OCI-LY7 (cell line): ENCODE data around the gene DNAL1. TPM values are rescaled to one million over a fixed set of nuclear protein-coding genes. Genes with fewer than 3 reads are reported as not detected.

Experiments
- BruUV-seq: library from RNA; stranded (reverse); fragments of 400-500 nt; replicated peaks from 2 replicates; lab custom pipeline; 2021; lab: Mats Ljungman, UMichigan
- CTCF ChIA-PET: fragments of 300-600 bp; sonication (Branson Sonifier 250); formaldehyde crosslinking; loops from one replicate; lab custom pipeline; 2022; ENCODE audit warnings: antibody characterized with exemption; ENCODE audit not compliant: unreplicated experiment; lab: Charles Lee
- POLR2A ChIA-PET: fragments of 300-600 bp; sonication (Branson Sonifier 250); formaldehyde crosslinking; loops from one replicate; lab custom pipeline; 2022; ENCODE audit warnings: antibody characterized with exemption; lab: Charles Lee
- DNase-seq: peaks from one replicate; pipeline ENCODE4 v3.0.0-alpha.2; 2015; ENCODE audit warnings: low spot score
- H2AFZ ChIP-seq: fragments of 200-600 bp; sonication (generic), shearing (Covaris generic); 2 replicates; pipeline ENCODE4 v1.6.1; 2014; ENCODE audit warnings: mild to moderate bottlenecking, antibody characterized with exemption, low read length, moderate library complexity
- H3K27ac ChIP-seq: fragments of 200-600 bp; sonication (generic); 2 replicates; pipeline ENCODE4 v1.5.1; 2014; ENCODE audit warnings: mixed run types, low read depth, mild to moderate bottlenecking, moderate library complexity, low read length, inconsistent platforms; ENCODE audit not compliant: poor library complexity, severe bottlenecking
- H3K36me3 ChIP-seq: fragments of 200-600 bp; sonication (generic); 2 replicates; pipeline ENCODE4 v1.6.1; 2014; ENCODE audit warnings: mild to moderate bottlenecking, antibody characterized with exemption, low read length, moderate library complexity, mixed read lengths; ENCODE audit not compliant: insufficient read depth
- H3K4me1 ChIP-seq: fragments of 200-600 bp; sonication (generic); 2 replicates; pipeline ENCODE4 v1.5.1; 2014; ENCODE audit warnings: mild to moderate bottlenecking, low read length; ENCODE audit not compliant: insufficient read depth, poor library complexity, severe bottlenecking
- H3K4me2 ChIP-seq: fragments of 200-600 bp; sonication (generic); 2 replicates; pipeline ENCODE4 v1.6.1; 2014; ENCODE audit warnings: mild to moderate bottlenecking, low read length
- H3K4me3 ChIP-seq: fragments of 200-600 bp; sonication (generic); 2 replicates; pipeline ENCODE4 v1.5.1; 2014; ENCODE audit warnings: mild to moderate bottlenecking, low read depth, low read length; ENCODE audit not compliant: poor library complexity, severe bottlenecking
- H3K79me2 ChIP-seq: fragments of 200-600 bp; sonication (generic); 2 replicates; pipeline ENCODE4 v1.6.1; 2016; ENCODE audit warnings: low read depth, mild to moderate bottlenecking, low read length, moderate library complexity, mixed read lengths; ENCODE audit not compliant: insufficient read depth
- H3K9me2 ChIP-seq: fragments of 200-600 bp; sonication (generic); 2 replicates; pipeline ENCODE4 v1.6.1; 2016; ENCODE audit warnings: mild to moderate bottlenecking, low read length, mixed read lengths; ENCODE audit not compliant: insufficient read depth
- H3K9me3 ChIP-seq: fragments of 200-600 bp; sonication (generic); 2 replicates; pipeline ENCODE4 v1.6.1; 2014; ENCODE audit warnings: mild to moderate bottlenecking, mixed run types, low read length, mixed read lengths
- H4K20me1 ChIP-seq: fragments of 200-600 bp; sonication (generic); 2 replicates; pipeline ENCODE4 v1.6.1; 2014; ENCODE audit warnings: mild to moderate bottlenecking, antibody characterized with exemption, low read length, moderate library complexity, mixed read lengths; ENCODE audit not compliant: insufficient read depth
- CTCF ChIP-seq: fragments of 200-600 bp; sonication (generic); conservative IDR thresholded peaks from 2 replicates; pipeline ENCODE4 v1.5.1; 2014; ENCODE audit warnings: mild to moderate bottlenecking, antibody characterized with exemption, low read length, moderate library complexity, mixed read lengths
- EZH2phosphoT487 ChIP-seq: fragments of 200-600 bp; sonication (generic); IDR thresholded peaks from 2 replicates; pipeline ENCODE4 v1.6.1; 2018; ENCODE audit warnings: low read depth, borderline replicate concordance, mild to moderate bottlenecking, mixed run types, antibody characterized with exemption, low read length, moderate library complexity, mixed read lengths
- intact Hi-C: fragments of 100-400 bp; cut with micrococcal nuclease; formaldehyde crosslinking; loops from one replicate; pipeline ENCODE4 v1.10.0; 2022; ENCODE audit not compliant: unreplicated experiment
- total RNA-seq, 2 experiments: library from RNA; depleted of rRNA in 1 of 2; stranded (reverse); fragments of >200 nt in 1 of 2; shearing (Covaris generic) in 1 of 2; gene quantifications; 2 replicates each; pipeline ENCODE4 v1.2.3, GENCODE V29; 2014 to 2022

The DNAL1 gene
- total RNA-seq, 2 experiments from 2014 or later: 5.6 to 7.5 TPM

- H3K36me3 ChIP-seq: no peaks in the 10 kb centered on the region
- no peak overlapping the region for H3K27ac ChIP-seq
- TF ChIP-seq CTCF (no peak), EZH2phosphoT487 (no peak)
- no peak overlapping the region for H2AFZ ChIP-seq
- no TSS peak for BruUV-seq
- H3K9me3 ChIP-seq: no peaks in the 10 kb centered on the region
- H4K20me1 ChIP-seq: no peaks in the 10 kb centered on the region
- H3K4me1 ChIP-seq: no peaks in the 10 kb centered on the region
- H3K4me3 ChIP-seq: no peak overlapping the region
- H3K4me2 ChIP-seq: no peak overlapping the region
- no peaks in the 10 kb centered on the region for H3K79me2 ChIP-seq
- no peak for DNase-seq
- ChIA-PET CTCF (no interaction called here), POLR2A (interaction anchor here (0.6 kb wide), 1 partner anchor 318 kb away, joined by 4 read pairs; no protein-coding TSS in a partner anchor)
- H3K9me2 ChIP-seq: no peaks in the 10 kb centered on the region
- intact Hi-C loops: no loop called here
Measured at GRCh38 chr14:73613419-73613963, 31.3 kb upstream of the DNAL1 start.

GRCh38 chr14:73616831-73617230 lies 28.0 kb upstream of the DNAL1 start:
- BruUV-seq: no TSS peak
- Histone ChIP-seq H2AFZ (no peak overlapping the region), H3K27ac (no peak overlapping the region), H3K9me2 (no peaks in the 10 kb centered on the region), H3K4me1 (no peaks in the 10 kb centered on the region), H3K79me2 (no peaks in the 10 kb centered on the region), H3K36me3 (no peaks in the 10 kb centered on the region), H3K9me3 (no peaks in the 10 kb centered on the region), H3K4me2 (no peak overlapping the region), H4K20me1 (no peaks in the 10 kb centered on the region), H3K4me3 (no peak overlapping the region)
- intact Hi-C loops: no loop called here
- TF ChIP-seq EZH2phosphoT487: no peak
- TF ChIP-seq CTCF: no peak
- POLR2A ChIA-PET: no interaction called here
- no peak for DNase-seq
- CTCF ChIA-PET: no interaction called here

- POLR2A ChIA-PET: interaction anchor here (1.3 kb wide), 1 partner anchor 12 kb away, joined by 3 read pairs; no protein-coding TSS in a partner anchor
- DNase-seq: no peak
- no peak overlapping the region for H3K4me2 ChIP-seq
- TF ChIP-seq EZH2phosphoT487 (no peak), CTCF (no peak)
- intact Hi-C loops: no loop called here
- BruUV-seq: no TSS peak
- no peaks in the 10 kb centered on the region for H3K36me3 ChIP-seq
- CTCF ChIA-PET: no interaction called here
- no peaks in the 10 kb centered on the region for H3K9me3 ChIP-seq
- no peaks in the 10 kb centered on the region for H3K4me1 ChIP-seq
- no peaks in the 10 kb centered on the region for H3K79me2 ChIP-seq
- H3K4me3 ChIP-seq: no peak overlapping the region
- H2AFZ ChIP-seq: no peak overlapping the region
- H3K9me2 ChIP-seq: no peaks in the 10 kb centered on the region
- no peak overlapping the region for H3K27ac ChIP-seq
- no peaks in the 10 kb centered on the region for H4K20me1 ChIP-seq
Measured at GRCh38 chr14:73619524-73619923, 25.3 kb upstream of the DNAL1 start.
